GM21717 (cell line): ENCODE measurements around the gene PRR5.

Source experiments
- ATAC-seq: cut with Tn5 transposase; IDR thresholded peaks from one replicate; pipeline ENCODE4 v1.9.1; 2021; ENCODE audit warnings: mild to moderate bottlenecking, moderate library complexity; ENCODE audit not compliant: unreplicated experiment

The PRR5 gene

DNA sequence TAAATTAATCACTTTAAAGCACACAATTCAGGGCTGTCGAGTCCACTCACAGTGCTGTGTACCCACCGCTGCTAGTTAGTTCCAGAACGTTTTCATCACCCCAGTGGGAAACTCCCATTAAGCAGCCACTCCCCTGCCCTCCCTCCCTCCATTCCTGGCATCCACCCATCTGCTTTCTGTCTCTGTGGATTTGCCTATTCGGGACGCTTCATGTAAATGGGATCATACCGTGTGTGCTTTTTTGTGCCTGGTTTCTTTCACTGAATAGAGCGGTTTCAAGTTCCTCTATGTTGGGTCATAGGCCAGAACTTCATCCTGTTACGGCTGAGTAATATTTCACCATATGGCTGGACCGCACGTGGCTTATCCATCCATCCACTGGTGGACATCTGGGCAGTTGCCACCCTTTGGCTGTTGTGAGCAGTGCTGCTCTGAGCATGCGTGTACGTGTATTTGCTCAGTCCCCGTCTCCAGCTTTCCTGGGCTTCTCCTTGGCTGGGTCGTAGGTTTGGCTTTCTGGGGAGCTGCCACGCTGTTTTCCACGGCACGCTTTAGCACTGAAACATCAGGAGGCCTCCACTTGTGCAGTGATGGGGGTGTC, 80.5 kb downstream of the PRR5 start:
- ATAC-seq, result no peak

DNA sequence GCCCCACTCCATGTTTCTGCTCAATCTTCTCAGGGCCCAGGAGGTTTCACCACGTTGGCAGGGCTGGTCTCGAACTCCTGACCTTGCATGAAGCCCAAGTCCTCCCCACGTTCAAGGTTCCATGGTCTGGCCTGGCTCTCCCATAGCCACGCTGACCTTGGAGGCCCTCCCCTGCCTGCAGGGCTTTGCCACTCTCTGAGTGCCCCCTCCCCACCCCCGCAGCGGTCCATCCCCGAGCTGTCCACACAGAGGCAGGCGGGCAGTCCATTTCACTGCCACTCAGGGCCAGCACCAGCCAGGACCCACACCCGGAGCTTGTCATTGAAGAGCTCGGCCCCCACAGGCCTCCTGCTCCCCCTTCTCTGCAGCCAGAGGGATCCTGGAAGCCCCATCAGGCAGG, 81.1 kb downstream of the PRR5 start:
- no peak for ATAC-seq

DNA sequence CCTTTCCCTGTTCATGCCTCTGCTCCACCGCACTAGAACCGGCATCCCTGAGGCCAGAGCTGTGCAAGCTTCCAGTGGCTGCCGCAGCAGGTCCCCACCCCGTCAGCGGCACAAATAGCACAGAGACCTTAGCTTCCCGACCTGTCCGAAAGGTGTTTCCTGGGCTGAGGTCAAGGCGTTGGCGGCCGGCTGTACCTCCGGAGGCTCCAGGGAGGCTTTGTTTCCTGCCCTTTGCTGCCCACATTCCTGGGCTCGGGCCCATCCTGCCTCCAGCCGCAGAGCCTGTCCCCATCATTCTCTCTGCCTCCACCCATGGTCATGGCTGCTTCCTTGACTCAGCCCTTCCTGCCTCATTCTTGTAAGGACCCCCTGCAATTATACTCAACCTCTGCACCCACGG, 81.6 kb downstream of the PRR5 start:
- no peak for ATAC-seq

DNA sequence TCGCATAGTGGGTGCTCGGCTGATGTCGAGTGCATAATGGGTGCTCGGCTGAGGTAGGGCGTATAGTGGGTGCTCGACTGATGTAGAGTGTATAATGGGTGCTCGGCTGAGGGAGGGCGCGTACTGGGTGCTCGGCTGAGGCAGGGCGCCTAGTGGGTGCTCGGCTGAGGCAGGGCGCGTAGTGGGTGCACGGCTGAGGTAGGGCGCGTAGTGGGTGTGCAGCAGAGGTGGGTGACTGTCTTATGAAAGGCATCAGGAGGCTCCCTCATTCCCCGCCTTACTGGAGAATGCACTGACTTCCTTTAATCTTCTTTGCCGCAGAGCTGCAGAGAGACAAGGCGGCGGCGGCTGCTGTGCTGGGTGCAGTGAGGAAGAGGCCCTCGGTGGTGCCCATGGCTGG, 84.1 kb downstream of the PRR5 start:
- no peak for ATAC-seq

DNA sequence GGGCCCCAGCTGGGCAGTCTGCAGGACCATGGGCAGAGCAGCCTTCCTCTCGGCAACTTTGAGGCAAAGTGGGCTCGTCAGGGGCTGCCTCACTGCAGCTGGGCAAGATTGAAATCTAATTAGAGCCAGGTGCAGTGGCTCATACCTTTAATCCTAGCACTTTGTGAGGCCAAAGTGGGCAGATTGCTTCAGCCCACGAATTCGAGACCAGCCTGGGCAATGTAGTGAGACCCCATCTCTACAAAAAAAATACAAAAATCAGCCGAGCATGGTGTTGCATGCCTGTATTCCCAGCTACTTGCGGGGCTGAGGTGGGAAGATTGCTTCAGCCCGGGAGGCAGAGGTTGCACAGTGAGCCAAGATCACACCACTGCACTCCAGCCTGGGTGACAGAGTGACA, 84.6 kb downstream of the PRR5 start:
- no peak for ATAC-seq
